AG09319 (cell line): Measurements from ENCODE around the gene DNAJC7.

Experiments
- DNase-seq: peaks from one replicate; pipeline ENCODE4 v3.0.0-alpha.2; 2010; ENCODE audit warnings: low read depth; ENCODE audit errors: extremely low read depth
- TF ChIP-seq, protein P1 (sequence below): IDR thresholded peaks from 2 replicates; pipeline ENCODE4 v1.5.1; 2011; ENCODE audit warnings: low read depth, mild to moderate bottlenecking, inconsistent platforms, low read length, moderate library complexity

Gene DNAJC7

DNA sequence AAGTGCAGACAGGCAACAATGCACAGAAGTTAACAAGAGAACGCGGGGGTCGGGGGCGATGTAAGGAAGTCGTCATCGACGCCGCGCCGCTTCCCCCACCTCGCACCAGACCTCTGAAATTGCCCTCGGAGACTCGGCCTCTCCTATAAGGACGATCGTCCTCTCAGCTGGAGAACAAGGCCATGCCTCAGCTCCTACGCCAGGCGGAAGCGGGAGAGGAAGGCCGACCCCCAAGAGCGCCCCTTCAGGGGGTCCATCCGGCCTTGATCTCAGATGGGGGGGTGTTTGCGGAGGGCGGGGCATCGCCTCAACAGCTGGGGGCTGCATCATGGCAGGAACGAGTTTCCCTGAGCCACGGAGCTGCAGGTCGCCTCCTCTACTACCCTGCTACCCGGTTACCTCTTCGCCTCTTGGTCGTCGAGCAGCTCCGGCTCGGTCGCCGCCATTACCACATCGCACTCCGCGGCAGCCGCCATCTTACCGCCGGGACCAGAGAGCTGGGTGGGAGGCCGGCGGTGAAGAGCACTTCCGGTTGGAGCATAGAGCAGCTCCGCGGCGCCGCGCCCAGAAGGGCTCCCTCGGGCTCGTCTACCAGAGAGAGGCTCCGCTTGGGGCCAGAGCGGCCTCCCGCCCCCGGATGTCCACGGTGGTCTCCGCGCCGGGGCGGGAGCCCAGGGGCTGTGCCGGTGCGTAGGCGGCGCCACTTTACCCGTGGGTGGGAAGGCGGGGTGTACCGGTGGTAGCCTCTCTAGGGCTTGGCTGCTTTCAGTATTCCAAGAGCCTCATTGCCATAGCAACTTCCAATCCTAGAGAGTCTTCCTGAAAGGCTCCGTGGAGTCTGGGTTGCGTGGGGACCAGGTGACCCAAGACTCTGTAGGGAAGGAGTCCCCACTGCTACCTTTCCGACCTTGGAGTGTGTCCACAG is at the start of gene DNAJC7:
DNAJC7 (minus strand) TSS at position 499 of the 925 bp plus-strand sequence; CDS start at position 476, 23 bp downstream.
- TF ChIP-seq, protein P1, sequence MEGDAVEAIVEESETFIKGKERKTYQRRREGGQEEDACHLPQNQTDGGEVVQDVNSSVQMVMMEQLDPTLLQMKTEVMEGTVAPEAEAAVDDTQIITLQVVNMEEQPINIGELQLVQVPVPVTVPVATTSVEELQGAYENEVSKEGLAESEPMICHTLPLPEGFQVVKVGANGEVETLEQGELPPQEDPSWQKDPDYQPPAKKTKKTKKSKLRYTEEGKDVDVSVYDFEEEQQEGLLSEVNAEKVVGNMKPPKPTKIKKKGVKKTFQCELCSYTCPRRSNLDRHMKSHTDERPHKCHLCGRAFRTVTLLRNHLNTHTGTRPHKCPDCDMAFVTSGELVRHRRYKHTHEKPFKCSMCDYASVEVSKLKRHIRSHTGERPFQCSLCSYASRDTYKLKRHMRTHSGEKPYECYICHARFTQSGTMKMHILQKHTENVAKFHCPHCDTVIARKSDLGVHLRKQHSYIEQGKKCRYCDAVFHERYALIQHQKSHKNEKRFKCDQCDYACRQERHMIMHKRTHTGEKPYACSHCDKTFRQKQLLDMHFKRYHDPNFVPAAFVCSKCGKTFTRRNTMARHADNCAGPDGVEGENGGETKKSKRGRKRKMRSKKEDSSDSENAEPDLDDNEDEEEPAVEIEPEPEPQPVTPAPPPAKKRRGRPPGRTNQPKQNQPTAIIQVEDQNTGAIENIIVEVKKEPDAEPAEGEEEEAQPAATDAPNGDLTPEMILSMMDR, result no peak
- DNase-seq, result peak; percentile 70

DNA sequence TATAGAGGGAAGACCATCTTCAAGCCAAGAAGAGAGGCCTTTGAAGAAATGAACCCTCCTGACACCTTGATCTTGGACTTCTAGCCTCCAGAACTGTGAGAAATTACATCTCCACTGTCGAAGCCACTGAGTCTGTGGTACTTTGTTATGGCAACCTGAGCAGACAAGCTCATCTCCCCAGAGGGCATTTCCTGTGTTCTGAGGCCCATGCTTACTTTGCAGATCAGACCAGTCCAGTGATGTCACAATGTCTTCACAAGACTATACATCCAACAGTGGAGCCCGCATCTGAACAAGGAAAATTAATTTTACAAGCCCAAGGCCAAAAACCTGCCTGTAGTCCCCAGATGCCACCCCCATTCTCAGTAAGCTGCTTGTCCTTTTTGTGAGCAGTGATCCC is 48.0 kb upstream of the DNAJC7 start:
- DNase-seq, result no peak
- TF ChIP-seq, protein P1, result no peak

- TF ChIP-seq, protein P1, result no peak
- no peak for DNase-seq
Observed at GRCh38 chr17:42062681-42063080, 45.4 kb upstream of the DNAJC7 start.

GRCh38 chr17:42061646-42062487 is 44.6 kb upstream of the DNAJC7 start:
- TF ChIP-seq, protein P1, result no peak

GRCh38 chr17:42060231-42060630 is 43.0 kb upstream of the DNAJC7 start:
- TF ChIP-seq, protein P1, result no peak

More at GRCh38 chr17:42061646-42062487, 44.6 kb upstream of the DNAJC7 start:
- no peak for DNase-seq

GRCh38 chr17:42059815-42060214 is 42.6 kb upstream of the DNAJC7 start:
- TF ChIP-seq, protein P1, result no peak
- DNase-seq, result no peak

More at GRCh38 chr17:42060231-42060630, 43.0 kb upstream of the DNAJC7 start:
- DNase-seq, result no peak
